Pulmonary artery endothelial cell (primary cell): ENCODE measurements around the gene SRD5A3. TPM values are rescaled to one million over a fixed set of nuclear protein-coding genes. Genes with fewer than 3 reads are reported as not detected.

Source experiments
- DNase-seq: peaks from one replicate; pipeline ENCODE4 v3.0.0-alpha.2; 2011; ENCODE audit warnings: low read depth, low spot score
- total RNA-seq: library from RNA; depleted of rRNA; stranded (reverse); fragments of >200 nt; gene quantifications from 2 replicates; pipeline ENCODE4 v1.2.3, GENCODE V29; 2014

Gene SRD5A3
- total RNA-seq, 1 donor from 2014 or later: 8.6 TPM

DNA sequence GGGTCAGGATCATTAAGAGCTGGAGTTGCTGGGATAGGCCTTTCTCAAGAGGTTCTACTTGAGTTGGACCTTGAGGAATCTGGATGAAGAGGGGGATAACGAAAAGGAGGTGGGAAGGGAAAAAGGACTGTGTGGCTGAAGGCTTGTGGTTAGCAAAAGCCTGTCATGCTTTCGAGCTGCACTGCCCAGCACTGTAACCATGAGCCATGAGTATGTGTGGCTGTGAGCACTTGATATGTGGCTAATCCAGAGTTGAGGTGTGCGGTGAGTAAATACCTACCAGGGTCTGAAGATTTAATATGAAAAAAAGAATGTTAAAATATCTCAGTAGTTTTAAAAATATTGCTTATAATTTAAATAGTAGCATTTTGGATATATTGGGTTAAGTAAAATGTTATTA lies 61.1 kb downstream of the SRD5A3 start:
- no peak for DNase-seq

DNA sequence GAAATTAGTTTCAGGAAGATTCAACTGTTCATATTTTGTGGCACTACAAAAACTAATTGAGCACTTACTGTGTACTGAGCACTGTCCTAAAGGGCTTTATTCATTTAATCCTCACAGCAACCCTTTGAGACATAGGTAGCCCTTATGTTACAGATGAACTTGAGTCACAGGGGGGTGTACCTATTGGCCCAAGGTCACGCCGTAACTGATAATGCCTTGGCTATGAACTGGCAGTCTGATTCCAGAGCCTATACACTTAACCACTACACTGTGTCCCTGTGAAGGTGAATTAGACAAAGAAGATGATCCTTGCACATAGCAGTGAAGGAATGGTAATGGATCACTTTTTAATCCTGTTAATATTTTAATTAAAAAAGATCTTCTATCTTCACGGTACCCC lies 61.7 kb downstream of the SRD5A3 start:
- no peak for DNase-seq

DNA sequence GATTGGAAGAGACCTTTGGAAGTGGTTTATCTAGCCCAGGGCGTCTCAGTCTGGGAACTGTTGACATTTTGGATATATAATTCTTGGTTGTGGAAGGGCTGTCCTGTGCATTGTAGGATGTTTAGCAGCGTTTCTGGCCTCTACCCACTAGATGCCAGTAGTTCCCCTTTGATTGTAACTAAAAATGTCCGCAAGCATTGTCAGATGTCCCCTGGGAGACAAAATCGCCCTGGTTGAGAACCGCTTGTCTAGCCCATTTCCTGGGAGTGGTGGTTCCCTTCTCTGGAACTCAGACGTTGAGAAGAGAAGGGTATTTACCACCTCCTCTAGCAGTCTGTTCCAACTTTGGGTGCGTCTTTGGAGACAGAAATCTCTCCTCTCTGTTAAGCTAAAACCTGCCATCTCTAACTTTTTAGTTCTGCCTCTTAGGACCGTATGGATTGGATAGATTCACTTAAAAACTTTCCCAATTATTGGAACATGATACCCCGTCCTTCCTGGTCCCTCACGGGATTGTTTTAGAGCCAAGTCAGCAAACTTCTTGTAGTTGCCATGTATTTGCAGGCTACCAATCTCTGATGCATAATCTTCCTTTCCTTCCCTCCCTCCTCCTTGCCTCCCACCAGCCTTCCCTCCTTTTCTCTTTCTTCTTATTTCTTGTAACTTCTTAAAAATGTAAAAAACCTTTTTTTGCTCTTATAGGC lies 63.6 kb downstream of the SRD5A3 start:
- DNase-seq: no peak

DNA sequence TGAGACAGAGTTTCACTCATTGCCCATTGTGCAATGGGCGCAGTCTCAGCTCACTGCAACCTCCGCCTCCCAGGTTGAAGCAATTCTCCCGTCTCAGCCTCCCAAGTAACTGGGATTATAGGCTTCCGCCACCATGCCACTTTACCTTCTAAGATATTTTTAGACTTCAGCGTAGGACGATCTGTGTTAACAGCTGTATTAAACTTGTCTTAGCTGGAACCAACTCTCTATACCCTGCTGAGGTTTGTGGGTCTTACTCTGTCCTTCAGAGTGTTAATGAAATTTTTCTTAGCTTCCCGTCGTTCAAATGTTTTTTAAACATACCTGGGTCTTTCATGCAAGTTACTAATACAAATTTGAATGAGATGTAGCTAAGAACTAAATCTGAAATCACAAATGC lies 64.4 kb downstream of the SRD5A3 start:
- no peak for DNase-seq

DNA sequence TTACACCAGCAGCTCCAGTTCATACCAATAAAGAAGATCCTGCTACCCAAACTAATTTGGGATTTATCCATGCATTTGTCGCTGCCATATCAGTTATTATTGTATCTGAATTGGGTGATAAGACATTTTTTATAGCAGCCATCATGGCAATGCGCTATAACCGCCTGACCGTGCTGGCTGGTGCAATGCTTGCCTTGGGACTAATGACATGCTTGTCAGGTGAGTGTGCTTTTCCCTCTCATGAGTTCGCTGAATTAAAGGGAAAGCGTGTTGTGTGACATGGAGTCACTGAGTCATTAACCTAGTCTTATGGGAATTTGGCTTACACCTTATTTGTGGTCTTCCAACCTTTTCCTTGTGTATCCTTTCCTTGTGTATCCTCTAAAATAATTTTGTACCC lies 65.6 kb downstream of the SRD5A3 start:
- DNase-seq: no peak

DNA sequence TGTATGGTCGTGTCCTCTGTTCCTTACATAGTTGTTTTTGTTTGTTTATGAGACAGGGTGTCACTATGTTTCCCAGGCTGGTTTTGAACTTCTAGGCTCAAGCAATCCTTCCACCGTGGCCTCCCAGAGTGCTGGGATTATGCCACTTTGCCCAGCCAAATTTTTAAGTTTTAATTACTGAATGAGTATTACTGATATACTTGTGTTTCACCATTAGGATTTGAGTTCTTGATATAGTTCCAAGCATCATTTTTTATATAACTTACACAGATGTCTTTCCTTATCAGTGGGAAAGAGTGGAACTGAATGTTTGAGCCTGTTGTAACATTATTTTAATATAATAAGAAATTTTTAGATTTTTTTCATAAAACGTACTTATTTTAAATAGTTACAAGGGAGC lies 70.1 kb downstream of the SRD5A3 start:
- no peak for DNase-seq

Other genes with a start within 250 kb of the SRD5A3 start
- gene KDR, start 220.6 kb upstream of the SRD5A3 start, total RNA-seq: 185 and 200 TPM in 2 replicates
- gene TMEM165, start 49.7 kb downstream of the SRD5A3 start, total RNA-seq: 116 and 131 TPM in 2 replicates
- gene CLOCK, start 200.7 kb downstream of the SRD5A3 start, total RNA-seq: 21.4 and 29.3 TPM in 2 replicates
- not detected in 2 replicates for gene PDCL2, start 246.0 kb downstream of the SRD5A3 start, total RNA-seq